M059J (cell line): ENCODE results near the gene PAX5. TPM values are rescaled to one million over a fixed set of nuclear protein-coding genes. Genes with fewer than 3 reads are reported as not detected.

ENCODE experiments used
- DNase-seq: peaks from one replicate; pipeline ENCODE4 v3.0.0-alpha.2; 2012; ENCODE audit warnings: low read depth
- total RNA-seq: library from RNA; depleted of rRNA; stranded (reverse); fragments of >200 nt; shearing (Covaris generic); gene quantifications from 2 replicates; pipeline ENCODE4 v1.2.3, GENCODE V29; 2014

Gene PAX5
- total RNA-seq, 1 experiment from 2014 or later, result not detected

- peak; percentile 82 for DNase-seq
Observed at GRCh38 chr9:36987891-36988290, 46.2 kb downstream of the PAX5 start.

DNA sequence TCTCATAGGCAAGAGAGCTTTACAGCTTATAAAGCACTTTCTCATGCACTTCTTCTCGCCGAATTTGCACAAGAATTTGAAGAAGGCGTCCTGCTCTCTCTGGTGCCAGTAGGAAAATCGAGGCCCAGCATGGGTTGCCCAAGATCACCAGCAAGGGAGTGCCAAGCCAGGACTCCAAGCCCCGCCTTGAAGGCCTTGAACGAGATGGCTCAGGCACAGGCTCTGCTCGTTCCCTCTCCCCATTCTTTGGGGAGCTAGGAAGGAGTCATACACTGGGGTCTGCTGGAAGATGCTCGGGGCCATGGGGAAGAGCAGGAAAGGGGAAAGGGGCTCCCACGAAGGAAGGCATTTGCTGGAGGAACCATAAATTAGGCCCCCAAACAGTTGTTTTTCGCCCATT lies 46.7 kb downstream of the PAX5 start:
- no peak for DNase-seq

DNA sequence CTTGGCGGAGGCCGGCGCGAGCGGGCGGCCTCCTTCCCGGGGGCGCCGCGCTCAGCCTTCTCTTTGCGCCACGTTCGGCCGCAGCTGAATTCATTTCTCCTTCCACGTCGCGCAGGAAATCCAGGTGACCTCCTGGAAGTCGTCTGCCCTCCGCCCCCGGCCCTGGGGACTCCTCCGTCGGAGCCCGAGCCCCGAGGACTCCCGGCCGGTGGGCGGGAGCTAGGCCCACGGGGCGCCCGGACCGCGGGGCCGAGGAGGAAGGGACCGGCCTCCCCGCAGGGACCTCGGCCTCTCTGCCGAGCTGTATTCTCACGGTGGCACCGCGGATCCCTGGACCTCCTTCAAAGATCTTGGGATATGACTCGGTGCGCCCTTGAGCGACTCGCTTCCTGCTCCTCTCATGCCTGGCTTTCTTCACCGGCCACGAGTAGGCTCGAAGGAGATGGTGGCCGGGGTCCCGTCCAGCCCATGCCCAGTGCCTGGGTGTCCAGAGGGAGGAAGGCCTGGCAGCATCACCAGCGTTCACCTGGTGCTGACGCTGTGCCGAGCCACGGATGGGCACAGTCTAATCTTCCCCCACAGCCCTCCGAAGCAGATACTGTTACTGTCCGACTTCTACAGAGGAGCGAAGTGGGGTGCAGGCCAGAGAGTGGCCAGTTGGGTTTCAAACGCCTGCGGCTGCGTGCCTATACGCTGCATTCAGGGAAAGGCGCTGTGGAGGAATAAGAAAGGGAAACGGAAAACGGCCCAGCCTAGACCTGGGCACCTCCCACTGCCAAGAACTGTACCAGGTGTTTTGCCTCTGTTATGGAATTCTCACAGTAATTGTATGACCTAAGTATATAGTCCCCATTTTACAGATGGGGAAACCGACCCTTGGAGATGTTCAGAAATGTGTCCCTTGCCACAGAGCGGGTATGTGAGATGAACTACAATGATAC lies 47.3 kb downstream of the PAX5 start:
- DNase-seq, result peak; percentile 32

DNA sequence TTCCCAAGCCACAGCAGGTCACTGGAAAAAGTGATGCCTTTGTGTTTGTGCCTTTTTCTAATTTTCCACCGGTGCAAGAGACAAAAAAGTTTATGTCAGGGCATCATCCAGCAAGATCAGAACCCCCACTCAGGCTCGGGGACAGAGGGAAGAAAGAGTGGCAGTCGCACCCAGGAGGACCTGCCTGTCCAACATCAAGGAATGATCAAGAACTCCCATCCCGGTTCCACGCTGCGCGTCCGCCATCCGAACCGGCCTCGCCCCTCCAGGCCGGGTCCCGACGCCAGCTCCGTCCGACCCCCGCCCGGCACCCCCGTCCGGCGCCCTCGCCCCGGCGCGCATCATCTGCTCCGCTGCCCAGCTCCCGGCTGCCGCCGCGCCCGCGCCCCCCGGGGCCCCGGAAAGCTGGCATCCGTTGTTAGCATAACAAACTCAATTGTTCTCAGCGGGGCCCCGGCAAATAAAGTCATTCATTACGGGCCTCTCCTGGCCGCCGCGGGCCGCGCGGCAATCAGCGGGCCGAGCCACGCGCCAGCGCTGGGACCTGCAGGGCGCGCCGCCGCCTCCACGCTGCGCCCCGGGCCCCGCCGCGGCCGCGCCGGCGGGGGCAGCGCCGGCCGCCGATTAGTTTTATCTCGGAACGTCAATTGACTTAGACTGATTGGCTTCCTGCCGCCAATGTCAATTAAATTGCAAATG lies 48.1 kb downstream of the PAX5 start:
- no peak for DNase-seq

- DNase-seq, result no peak
Observed at GRCh38 chr9:36985061-36985768, 48.9 kb downstream of the PAX5 start.

DNA sequence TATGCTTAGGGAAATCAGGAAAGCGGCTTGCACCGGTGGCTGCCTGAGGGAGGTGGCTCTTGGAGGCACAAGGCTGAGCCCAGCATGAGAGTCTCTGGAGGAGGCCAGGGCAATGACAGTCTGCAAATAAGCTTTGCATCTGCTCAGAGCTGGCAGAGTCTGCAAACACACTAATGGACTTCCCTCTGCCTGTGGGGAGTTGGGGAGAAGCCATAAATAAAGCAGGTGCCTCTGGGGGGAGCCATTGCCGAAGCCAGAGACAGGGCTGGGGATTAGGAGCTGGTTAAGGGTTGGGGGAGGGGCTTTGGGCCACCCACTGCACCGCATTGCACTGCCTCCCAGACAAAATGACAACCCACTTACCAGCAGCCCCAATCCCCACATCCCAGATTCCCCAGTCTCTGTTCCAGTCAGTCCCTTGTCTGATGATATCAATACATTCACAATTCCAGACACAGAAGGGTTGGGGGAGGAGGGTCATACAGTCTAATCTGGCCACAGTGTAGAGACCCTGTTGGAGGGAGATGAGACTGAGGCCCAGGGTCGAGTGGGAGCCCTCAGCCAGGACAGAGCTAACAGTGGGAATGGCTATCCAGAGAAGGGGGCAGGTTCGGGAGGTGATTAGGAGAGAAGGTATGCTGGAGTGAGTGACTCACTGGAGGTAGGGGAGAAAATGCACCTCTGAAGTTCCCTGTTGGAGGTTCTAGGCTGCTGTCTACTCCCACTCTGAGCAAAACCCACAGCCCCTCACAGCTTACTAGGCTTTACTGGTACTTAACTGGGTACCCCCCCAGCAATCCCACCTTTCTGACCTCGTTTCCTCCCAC lies 53.7 kb downstream of the PAX5 start:
- peak; percentile 57 for DNase-seq

- peak; percentile 92 for DNase-seq
Observed at GRCh38 chr9:36976371-36977030, 57.6 kb downstream of the PAX5 start.

GRCh38 chr9:36974731-36975130 lies 59.3 kb downstream of the PAX5 start:
- DNase-seq, result no peak

DNA sequence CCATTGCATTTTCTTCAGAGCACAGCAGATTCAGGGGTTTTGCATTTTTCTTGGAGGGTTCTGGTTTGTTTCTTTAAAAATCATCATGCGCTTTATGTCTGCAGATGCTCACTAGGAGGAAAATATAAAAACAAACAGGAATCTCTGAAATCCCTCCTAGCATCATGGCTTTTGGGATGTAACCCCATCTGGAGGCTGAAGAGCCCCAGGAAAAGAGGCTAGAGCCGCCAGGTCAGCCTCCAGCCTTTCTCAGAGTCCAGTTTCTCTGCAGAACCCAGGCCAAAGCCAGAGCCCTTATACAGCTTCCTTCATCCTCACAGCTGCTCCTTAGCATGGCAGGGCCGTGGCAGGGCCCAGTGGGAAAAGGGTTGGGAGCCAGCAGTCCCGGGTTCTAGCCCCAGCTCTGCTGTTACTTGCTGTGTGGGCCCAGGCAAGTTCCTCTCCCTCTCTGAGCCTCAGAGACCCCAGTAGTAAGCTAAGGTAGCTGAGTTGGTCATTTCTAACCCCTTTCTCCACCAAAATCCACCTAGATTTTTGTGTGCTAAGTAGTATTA lies 62.1 kb downstream of the PAX5 start:
- DNase-seq, result no peak

DNA sequence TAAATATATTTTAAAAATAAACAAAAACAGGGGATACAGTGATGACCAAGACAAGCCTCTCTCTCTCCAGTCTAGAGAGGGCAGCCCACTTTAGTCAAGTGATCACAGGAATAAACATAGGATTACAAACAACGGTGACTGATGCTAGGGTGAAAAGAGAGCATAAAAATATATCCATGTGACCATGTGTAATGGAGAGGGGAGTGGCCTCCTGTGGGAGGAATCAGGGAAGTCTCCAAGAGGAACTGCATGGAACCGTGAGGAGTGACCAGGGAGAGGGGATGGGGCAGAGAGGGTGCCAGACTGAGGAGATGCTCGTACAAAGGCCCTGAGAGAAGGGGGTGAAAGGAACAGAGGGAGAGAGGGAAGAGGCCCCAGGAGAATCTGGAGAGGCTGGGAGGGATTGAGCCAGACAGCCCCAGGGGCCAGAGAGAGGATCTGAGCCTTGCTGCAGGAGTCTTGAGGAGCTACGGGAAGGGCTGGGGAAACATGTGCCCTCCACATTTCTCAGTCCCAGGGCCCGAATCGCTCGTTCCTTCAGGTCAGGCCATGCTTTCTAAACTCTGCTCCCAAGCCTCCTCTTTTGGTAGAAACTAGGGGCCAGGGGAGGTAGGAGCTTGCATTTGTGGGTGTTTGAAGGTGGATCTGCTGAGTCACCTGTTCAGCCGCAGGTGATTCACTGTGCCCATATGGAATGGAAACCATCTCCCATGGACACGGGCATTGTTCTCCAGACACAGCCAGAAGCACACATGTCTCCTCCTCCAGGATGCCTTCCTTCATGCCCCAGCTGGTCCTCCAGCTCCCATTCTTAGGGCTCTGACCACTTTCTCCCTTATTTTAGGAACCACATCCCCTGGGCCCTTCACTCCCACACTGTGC lies 63.8 kb downstream of the PAX5 start:
- DNase-seq, result peak; percentile 47

- no peak for DNase-seq
Observed at GRCh38 chr9:36969216-36969771, 64.8 kb downstream of the PAX5 start.

- DNase-seq, result no peak
Observed at GRCh38 chr9:36968574-36969215, 65.4 kb downstream of the PAX5 start.

- DNase-seq, result no peak
Observed at GRCh38 chr9:36967997-36968396, 66.1 kb downstream of the PAX5 start.

DNA sequence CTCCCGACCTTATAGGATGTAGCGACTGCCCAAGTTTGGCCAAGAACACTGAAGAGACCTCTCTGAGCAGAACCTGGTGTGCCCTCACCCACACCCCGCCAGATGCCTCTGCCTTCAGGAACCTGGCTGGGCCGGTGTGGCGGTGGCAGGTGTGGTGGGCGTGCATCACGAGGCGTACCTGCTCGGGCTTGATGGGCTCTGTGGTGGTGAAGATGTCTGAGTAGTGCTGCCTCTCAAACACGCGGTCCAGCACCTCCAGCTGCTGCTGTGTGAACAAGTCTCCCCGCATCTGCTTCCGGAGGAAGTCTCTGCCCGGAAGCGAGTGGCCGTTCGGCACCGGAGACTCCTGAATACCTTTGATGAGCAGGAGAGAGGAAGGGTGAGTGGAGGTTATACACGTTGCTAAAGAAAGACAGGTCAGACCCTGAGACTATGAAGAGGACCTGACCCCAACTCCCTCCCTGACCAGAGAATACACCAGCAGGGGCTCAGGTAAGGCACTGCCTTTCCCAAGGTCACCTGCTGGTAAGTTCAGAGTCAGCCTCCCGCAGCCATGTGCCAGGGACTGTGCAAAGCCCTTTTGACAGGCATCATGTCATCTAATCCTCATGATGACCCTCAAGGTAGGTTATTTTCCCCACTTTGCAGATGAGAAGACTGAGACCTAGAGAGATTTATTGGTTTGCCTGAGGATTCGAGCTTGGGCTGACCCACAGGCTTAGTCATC lies 67.5 kb downstream of the PAX5 start:
- DNase-seq, result no peak

- no peak for DNase-seq
Observed at GRCh38 chr9:36964791-36965190, 69.3 kb downstream of the PAX5 start.

DNA sequence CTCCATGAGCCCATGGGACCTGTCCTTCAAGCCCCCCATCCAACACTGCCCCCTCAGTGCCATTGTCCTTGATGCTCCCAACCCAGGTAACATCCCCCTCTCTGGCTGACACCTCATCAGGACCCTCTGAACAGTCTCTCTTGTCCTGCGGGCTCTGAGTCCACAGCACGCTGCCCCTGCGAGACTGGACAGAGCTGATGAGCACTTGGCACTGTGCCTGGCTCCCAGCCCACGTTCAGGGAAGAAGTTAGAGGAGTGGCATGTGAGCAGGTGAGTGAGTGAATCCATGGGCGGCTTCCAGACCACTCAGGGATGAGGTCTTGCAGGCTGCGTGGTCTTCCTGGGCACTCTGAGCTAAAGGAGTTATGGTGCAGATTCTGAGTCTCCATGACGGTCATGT lies 70.7 kb downstream of the PAX5 start:
- no peak for DNase-seq

GRCh38 chr9:36962691-36963090 lies 71.4 kb downstream of the PAX5 start:
- no peak for DNase-seq
